HG03039 (cell line): ENCODE results near the gene NPRL2.
A peak's percentile ranks its signal among the peaks of the same experiment; 100 is the strongest.

ENCODE experiments used
- ATAC-seq: cut with Tn5 transposase; IDR thresholded peaks from one replicate; pipeline ENCODE4 v1.9.1; 2021; ENCODE audit warnings: mild to moderate bottlenecking, moderate library complexity; ENCODE audit not compliant: unreplicated experiment

NPRL2 gene

DNA sequence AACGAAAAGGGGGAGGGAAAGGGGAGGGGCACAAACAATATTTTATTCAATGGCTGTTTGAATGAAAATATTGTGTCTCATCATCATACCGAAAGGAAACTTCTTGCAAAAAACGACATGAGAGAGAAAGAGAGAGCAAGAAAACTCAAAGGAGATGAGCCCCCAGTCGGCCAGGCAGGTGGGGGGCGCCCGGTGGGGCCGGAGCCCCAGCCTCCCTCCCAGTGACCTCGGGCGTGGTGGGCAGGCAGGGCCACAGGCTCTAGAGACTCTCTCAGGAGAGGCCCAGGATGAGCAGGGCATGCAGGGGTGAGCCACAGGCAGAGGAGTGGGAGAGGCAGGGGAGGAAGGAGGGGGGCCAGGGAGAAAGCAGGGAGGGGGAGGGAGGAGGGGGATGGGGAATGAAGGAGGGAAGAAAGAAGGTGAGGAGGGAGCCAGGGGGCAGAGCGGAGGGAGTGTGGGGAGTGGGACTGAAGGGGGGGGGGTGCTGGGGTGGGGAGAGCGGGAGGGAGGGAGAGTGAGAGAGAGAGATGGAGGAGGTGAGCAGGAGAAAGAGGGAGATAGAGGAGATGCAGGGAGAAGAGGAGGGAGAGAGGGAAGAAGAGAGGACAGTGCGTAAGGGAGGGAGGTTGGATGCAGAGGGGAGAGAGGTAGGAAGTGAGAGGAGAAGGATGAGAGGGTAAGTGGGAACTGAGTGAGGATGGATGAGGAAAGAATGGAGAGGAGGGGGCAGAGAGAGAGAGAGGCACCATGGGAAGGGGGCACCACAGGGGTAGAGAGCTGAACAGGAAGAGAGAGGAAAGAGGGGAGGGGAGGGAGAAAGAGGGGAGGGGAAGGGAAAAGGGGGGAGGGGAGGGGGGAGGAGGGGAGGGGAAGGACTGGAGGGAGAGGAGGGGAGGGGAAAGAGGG is 22.8 kb upstream of the NPRL2 start:
- ATAC-seq: no peak

DNA sequence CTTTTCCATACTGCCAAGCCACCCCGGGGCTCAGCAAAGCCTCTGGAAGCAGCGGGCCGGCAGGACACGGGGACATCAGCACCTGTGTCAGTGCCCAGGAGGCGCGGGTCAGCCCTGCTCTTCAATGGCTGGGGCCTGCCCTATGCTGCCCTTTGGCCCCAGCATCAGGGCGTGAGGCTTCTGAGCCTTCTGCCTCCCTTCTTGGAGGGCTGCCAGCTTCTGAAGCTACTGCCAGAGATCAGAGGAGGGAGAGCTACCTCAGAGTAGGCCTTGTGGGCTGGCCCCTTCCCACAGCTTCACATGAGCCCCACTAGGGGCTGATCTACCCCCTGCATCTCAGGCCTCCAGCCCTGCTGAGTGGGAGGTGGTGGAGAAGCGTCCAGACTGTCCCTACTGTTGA is 21.8 kb upstream of the NPRL2 start:
- no peak for ATAC-seq

DNA sequence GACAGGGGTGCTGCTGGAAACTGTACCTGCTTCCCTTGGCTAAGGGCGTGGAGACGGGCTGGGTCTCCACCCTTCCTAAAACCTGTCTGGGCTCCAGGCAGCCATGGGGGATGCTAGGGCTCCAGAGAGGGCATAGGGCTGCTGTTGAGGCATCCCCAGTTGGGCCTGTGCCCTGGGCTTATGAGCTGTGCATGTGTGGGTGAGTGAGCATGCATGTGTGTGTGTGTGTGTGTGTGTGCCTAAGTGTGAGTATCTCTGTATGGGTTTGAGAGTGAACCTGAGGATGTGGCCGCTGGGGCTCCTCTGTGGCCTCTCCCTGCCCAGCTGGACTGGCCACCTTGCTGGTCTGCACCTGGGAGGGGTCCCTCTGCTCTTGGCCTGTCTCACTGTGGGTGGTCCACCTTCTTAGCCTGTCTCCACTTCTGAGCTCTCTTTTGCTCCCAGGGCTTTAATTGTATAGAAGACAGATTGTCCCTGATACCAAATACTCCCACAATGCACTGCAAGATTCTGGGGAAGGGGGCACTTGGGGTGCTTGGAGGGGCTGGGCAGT is 20.6 kb upstream of the NPRL2 start:
- ATAC-seq: no peak

DNA sequence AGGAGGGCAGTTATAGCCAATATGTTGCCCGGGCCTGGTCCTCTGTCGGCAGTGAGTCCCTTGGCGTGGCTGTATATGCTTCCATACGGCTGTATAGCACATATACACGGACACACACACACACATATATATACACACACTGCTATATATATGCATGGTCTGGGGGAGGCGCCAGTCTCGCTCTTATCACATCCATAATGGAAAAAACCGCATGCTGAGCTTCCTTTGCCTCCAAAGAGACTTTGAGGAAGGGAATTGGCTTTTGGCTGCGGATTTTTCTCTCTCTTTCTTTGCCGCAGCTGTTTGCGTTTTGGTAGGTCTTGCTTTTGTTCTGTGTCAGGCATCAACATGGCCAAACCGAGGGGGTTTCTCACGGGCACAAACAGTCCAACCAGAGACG is 20.0 kb upstream of the NPRL2 start:
- ATAC-seq: no peak

DNA sequence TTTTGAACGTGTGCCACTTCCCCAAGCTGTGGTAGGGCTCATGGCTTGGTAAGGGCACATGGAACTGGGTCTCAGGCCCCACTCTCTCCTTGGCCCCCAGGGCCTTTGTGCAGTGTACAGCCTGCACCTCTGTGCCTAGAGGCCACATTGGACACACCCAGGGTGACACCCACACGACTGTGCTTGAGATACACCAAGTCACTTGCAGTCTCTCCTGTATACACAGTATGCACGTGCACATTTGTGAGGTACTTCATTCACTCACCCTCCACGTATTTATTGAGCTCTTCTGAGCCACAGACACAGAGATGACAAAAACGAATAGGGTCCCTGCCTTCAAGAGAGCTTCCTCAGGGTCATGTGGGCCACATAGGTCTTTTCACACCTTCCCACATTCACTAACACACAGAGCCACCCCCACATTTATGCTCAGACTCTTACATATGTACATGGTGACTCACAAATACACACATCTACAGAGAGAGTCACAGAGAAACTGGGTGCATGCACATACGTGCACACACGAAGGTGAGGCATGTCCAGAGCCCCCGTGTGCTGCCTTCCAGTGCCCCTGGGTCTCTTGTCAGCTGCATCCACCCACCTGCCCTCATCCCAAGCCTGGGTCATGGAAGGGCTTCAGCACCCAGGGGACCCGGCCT is 18.6 kb upstream of the NPRL2 start:
- ATAC-seq: no peak

DNA sequence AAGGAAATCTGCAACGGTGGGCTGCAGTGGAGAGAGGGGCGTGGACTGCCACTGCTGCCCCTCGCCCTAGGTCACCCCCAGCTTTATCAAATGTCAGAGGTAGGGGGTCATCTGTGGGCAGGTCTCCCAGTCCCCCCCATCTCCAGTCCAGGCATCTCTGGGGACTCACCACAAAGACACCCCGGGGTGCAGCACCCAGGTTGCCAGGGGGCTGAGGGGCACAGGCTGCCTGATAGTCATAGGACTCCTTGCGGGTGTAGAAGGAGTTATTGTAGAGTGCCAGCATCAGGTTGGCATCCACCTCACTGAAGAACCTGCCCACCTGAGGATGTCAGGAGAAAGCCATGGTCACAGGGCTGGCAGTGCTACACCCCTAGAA is 15.3 kb upstream of the NPRL2 start:
- ATAC-seq: no peak

DNA sequence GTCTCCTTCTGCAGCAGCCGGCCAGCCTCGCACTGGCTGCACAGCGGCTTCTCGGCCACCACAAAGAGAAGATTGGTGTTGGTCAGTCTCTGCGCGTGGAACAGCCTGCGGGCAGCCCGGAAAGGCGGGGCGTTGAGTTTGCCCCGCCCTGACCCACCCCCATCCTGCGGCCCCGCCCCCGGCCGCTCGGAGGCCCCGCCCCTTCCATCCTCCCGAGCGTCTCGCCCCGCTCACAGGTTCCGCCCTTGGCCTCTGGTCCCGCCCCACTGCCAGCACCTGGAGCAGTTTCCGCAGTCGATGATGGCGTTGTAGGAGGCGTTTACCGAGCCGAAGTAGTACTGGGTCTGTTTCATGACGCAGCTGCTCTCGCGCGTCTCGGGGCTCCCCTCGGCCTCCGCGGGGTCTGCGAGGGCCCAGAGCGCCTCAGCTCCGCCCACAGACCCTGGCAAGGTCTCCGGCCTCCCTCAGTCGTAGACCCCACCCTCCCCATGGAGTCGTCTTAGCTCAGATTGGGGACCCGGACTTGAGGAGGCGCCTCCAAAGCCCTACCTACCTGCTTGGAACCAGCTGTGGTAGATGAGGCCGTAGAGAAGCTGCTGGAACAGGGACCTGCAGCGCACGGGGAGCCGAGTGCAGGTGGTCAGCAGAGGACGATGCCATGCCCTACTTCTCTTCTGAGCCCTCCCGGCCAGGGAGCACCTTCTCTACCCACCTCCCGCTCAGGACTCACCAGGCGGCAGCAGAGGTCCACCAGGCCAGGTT is 14.7 kb upstream of the NPRL2 start:
- peak; percentile 65 for ATAC-seq

DNA sequence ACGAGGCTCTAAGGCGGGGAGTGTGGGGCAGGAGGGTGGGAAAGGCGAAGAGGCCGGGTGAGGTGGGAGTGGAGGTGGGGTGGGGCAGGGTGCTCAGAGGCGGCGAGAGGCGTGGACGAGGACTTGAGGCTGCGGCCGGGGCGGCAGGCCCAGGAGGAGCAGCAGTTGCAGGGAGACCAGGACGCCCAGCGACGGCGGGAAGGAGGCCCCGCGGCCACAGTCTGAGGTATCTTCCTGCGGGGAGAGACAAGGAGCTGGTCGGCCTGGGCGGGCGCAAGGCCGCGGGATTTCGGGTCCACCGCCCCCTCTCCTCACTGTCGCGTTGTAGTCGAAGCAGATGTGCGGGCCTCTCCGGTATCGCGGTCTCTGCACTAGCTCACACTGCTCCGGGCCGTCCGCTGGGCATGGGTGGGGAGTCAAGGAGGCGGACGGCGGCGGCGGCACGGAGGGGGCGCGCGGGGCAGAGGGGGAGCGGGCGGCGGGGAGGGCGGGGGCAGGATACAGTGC is 14.1 kb upstream of the NPRL2 start:
- ATAC-seq: no peak

DNA sequence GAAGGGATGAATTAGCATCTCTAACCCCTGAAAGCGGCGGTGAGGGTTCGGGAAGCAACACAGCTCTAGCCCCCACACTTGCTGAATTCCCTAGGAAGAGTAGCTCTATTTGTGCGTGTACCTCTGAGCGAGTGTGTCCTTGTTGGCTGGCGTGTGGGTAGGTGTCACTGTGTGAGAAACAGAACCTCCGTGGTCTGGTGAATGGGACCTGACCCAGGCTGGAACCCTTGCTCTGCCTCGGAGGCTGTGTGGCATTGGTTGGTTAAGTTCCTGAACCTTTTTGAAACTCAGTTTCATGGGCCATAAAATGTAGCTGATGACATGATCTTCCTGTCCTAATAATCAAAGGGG is 9.2 kb upstream of the NPRL2 start:
- no peak for ATAC-seq

DNA sequence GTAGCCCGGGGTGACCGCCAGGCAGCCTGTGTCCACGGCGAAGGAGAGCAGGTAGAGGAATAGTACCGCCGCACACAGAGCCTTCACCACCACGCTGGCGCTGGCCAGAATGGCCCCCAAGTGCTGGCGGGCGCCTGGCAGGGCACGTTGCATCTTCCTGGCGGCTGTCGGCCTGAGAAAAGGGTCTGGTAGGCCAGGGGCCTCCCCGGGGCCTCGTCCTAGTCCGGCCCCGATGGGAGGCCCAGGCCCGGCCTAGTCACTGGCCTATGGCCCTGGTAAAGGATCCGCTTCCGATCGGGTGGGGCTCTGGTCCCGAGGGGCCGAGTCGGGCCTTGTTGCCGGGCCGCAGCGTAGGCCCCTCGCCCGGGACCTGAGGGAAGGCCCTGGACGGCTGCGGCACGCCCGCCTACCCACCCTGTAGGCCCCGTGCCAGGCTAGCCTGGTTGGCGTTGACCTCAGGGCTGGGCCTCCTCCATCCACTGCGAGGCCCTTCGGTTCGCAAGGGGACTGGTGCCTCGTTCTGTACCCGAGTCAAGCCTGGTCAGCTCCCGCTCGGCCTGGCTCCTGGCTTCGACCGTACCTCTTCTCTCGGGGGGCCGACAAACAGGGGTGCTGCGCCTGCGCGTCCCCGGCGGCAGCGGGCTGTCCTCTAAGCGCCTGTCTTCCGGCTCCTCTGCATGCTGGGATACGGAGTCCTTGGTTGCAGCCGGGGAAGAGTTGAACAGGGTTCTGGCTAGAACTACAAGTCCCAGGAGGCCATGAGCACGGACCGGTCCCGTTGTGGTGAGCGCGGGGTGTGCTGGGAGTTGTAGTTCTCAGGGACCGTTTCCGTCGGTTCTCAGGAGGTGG is 8.6 kb upstream of the NPRL2 start, which contains the start of gene TMEM115:
TSS of gene TMEM115 (minus strand) at position 611 of the 849 bp plus-strand sequence. CDS start at position 153, 458 bp downstream.
- ATAC-seq: peak; percentile 96

DNA sequence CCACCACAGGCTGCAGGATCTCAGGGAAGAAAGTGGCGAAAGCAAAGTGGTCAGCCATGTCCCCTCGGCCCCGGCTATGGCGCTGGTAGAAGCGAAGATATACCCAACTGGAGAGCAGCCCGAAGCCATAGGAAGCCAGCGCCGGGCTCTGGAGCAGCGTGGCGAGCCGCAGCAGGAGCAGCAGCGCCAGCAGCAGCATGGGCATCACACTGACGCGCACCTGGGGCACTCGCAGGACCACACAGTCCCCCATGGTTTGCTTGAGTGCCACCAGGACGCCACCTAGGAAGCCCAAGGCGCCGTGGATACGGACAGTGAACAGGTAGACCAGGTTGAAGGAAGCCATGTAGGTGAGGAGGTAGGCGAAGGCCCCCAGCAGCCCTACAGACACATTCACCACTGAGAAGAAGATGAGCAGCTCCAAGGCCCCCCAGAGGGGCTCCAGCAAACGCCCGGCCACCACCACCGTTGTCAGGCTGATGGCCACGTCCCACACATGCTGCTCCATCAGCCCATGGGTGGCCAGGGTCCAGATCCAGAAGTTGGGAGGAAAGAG is 7.9 kb upstream of the NPRL2 start:
- ATAC-seq: no peak

DNA sequence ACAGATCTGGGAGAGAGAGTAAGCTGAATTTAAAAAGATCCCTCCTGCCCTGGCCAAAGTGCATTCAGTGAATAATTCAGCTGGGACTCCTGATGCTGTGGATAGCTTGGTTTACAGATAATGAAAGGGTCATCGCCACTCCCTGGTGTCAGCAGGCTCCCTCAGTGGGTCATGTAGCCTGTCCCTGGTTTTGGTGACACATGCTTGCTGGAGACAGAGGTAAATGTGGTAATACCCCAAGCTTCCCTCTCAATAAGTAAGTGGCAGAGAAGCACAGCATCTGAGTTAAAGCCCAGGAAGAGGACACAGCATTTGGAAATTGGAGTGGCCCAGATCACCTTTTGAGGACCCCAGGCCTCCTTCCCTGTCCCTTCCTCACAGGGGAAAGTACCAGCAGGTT is 6.9 kb upstream of the NPRL2 start:
- no peak for ATAC-seq

DNA sequence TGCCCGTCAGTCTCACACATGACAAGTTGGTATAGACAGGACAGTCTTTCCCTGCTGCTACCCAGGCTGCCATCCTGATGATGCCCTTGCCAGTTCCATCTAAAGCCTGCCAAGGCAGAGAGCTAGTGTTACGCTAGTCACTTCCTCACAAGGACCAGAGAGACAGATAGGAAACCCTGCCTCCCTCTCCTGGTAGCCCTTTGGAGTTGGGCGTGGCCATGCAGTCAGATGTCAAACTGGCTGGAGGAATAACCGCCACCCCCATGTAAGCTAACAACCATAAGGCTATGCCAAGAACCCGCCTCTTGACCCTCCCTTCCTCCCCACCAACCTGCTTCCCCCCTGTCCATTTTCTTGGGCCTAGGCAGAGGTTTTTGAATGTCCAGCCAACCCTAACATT is 6.0 kb upstream of the NPRL2 start:
- no peak for ATAC-seq

DNA sequence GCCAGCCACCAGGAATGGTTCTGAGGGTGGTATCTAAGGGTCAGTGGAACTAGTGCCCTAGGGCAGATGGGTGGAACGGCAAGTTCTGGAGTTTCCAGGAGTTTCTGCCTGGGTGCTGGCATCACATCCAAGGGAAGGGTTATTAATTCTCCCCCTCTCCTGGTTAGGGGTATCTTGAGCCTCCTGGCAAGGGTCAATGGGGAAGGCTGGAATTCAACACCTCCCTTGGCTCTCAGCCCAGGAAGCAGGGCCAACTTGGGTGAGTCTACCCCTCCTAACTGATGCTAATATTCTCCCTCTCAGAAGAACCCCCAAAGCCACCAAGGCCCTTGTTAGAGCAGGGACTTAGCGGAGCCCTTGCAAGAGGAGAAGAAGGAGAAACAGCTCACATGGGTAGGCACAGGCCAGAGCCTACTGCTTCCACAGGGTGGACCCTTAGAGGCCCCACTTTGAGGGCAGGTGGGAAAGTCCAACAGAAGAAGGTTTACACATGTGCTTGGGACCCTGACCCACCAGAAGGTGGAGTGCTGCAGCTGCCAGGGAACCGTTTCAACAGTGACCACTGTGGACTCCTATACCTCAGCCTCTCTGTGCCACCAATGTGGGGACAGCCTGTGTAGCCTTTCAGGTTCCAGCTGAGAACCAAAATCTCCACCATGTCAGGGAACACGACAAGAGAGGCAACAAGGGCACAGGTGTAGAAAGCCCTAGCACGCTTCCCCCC is 5.4 kb upstream of the NPRL2 start:
- no peak for ATAC-seq

DNA sequence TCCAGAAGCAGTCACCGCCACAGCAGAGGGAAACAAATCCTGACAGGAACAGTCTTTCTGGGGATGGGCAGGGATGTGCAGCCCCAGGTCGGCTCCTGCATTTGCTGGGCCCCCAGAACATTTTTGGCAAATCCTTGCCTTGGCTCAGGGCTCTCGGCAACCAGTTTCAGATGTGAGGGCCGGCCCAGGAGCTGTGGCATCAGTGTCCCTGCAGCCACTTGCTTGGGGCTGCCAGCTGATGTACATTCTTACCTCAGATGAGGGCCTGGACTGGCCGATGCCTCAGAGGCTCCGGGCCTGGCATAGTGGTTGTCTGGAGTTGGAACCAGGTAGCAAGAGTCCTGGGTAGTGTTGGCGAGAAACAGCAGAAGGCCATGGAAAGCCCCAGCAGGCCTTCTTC is 4.3 kb upstream of the NPRL2 start:
- no peak for ATAC-seq

DNA sequence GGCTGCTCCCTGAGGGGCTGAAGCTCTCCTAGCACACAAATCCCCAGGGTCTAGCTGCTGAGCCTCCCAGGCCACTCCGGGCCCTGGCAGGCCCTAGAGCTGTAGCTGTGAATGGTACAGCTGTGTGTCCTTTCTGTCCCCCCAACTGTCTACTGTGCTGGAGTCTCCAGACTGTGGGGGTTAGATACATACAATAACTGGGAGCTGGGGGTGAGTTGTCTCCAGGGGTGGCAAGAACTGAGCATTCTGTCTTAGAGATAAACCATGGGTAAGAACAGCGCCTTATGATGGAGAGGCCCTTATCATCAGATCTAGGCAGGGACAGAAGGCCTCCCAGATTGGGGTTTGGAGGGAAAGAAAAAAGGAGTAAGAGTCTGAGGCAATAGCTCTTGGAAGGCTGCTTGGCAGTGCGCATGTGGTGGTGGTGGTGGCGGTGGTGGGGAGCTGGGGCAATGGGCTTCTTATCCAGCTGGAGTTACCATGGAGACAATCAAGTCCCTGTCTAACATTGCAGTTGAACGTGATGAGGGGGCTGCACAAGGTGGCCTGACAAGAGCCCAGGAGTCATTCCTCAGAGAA is 3.7 kb upstream of the NPRL2 start:
- no peak for ATAC-seq

DNA sequence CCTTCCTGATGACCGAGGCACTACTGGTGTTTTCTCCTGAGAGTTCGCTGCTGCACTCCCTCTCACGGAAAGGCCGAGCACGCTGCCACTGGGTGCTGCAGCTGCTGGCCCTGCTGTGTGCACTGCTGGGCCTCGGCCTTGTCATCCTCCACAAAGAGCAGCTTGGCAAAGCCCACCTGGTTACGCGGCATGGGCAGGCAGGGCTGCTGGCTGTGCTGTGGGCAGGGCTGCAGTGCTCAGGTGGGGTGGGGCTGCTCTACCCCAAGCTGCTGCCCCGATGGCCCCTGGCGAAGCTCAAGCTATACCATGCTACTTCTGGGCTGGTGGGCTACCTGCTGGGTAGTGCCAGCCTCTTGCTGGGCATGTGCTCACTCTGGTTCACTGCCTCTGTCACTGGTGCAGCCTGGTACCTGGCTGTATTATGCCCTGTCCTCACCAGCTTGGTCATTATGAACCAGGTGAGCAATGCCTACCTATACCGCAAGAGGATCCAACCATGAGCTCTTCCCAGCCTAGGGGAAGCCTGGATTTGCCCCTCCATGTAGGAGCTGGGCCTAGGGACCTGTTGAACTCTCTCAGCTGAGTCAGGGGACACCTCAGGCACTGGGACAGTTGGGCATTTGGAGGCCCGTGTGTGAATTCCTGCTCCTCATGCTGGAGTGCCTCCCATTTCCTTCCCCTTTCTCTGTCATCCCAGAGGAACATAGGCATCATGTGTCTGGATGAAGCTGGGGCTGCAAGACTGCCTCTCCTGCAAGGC is 2.9 kb upstream of the NPRL2 start:
- ATAC-seq: no peak

DNA sequence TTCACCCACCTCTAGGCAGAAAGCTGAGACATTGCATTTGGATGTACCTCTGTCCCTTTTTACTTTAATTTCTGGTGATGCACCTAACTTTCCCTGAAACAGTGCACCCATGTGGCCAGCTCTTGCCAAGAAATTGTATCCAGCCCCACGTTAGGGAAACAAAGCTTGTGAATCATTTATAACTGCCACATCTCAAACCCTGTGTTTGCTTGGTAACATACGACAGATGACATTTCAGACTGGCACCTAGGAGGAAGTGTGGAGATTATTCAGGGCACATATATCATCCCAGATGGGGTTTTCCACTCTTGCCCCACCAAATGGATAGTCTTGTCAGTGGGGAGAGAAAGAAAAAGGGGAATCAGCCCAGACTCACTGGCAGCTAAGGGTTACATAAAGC is 2.2 kb upstream of the NPRL2 start:
- no peak for ATAC-seq
